GM21390 (cell line): ENCODE results near the gene PSMC2.
"Not testable (repeated sequence)": the region's sequence is repeated elsewhere in the genome, so short reads cannot be mapped to it uniquely, and the experiment has no call there.

Experiments used
- ATAC-seq: cut with Tn5 transposase; IDR thresholded peaks from one replicate; pipeline ENCODE4 v1.9.1; 2021; ENCODE audit not compliant: unreplicated experiment

Gene PSMC2

GRCh38 chr7:103373866-103374643, 26.6 kb downstream of the PSMC2 start:
- ATAC-seq, result no peak

- no peak for ATAC-seq
These were observed 32.0 kb downstream of the PSMC2 start for GRCh38 chr7:103379270-103379975.

DNA sequence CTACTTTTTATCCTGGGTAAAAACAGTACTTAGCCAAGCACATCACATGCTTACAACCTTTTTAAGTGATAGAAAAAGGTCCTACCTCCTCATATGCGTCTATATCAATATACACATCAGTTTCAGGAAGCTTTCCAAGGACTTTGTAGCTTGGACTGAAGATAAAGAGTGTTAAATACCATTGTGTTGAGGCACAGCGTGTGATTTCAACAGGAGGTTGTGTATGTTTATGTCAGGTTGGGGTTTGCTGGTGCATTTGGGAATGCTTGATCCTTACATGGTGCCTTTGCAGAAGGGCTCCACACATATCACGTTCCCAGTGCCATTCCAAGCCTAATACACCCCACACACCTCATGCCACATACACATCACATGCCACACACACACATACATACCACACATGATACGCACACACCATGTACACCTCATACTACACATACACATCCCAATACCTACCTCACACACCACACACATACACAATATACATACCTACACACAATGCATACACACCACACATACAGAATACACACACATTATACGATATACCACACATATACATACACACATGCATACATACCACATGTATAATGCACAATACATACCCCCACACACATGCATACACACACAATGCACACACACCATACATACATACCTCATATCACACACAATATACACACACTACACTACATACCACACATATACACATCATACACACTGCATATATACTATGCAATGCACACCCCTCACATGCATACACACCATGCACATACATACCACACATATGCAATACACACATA, 33.1 kb downstream of the PSMC2 start:
- no peak for ATAC-seq

- no peak for ATAC-seq
These were observed 34.0 kb downstream of the PSMC2 start for GRCh38 chr7:103381280-103382031.

DNA sequence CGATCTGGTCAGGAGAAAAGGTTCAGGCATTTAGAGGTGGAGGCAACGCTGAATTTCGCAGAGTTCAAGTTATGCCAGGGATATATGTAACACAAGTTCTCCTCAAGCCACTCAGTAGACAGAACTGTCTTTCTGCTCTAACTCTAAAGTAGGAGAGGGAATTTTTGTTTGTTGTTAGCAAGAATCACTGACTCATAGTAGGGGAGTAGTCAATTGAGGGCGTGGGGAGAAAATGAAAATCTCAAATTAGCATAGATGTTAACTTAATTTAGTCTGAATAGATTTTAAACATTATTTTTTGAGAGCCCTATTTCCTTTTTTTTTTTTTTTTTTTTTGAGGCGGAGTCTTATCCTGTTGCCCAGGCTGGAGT, 34.6 kb downstream of the PSMC2 start:
- ATAC-seq, result no peak

DNA sequence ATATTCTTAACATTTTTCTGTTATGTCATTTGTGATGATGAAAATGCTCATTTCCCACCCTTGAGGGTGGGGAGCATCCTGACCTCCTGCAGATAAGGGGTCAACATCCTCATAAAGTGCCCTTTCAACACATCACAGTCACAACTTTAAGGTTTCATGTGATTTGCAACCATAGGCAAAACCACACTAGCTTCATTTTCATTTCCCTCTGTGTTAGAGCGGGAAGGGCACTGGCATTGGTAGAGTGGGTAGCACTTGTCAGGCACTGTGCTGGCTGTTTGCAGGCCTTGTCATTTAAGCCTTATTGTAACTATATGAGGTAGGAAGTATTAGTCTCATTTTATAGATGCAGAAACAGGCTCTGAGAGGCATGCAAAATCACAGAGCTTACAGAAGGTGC, 39.8 kb downstream of the PSMC2 start:
- ATAC-seq, result no peak

GRCh38 chr7:103388469-103389140, 41.2 kb downstream of the PSMC2 start:
- ATAC-seq, result no peak

DNA sequence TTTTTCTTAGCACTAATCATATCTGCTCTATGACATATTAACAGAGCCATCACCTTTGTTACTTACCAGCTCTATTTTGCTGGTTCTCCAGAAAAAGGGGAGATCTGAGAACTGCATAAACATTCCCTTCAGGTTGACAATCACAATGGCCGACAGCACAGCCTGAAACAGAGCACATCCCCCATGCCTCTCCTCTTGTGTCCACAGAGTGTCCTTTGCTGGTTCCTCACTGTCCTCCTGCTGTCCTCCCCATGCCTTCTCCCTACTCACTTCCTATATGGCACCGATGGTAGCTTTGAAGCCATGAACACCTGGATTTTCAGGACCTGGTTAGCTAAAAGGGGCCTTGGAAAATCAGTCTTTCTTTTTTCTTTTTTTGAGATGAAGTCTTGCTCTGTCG, 41.8 kb downstream of the PSMC2 start:
- no peak for ATAC-seq

GRCh38 chr7:103391150-103391549, 43.7 kb downstream of the PSMC2 start:
- no peak for ATAC-seq

DNA sequence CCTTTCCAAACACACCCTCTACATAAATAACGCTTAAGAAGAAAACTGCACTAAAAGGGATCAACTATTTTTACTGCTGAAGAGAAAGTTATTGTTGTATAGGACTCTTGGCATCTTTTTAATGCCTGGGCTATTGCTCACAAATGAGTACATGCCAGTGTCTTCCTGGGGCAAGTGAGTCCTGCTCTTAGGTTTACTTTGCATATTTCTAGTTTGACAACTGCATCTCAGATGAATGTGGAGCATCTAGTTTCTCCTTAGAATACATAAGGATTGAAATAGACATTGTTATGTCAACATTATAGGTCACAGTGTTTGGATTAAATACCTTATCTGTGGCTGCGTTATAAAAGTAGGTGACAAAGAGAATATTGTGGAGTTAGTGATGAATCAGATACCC, 44.5 kb downstream of the PSMC2 start:
- ATAC-seq, result no peak

DNA sequence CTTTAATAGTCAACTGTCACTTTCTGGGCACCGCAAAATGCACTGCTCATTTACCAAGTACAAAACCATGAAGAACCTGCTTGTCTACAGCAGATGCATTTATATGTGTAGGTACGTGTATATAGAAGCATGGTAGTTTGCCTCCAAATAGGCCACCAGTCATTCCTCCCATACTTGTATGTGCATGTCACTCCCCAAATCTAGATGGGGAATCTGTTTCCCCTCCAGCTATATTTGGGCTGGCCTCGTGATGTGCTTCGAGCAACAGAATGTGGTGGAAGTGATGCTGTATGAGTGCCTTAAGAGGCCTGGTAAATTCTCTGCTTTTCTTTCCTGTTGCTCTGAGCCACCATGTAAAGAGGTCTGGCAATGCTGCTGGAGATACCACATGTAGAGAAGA, 47.1 kb downstream of the PSMC2 start:
- ATAC-seq, result no peak

- no peak for ATAC-seq
These were observed 47.6 kb downstream of the PSMC2 start for GRCh38 chr7:103395071-103395470.

GRCh38 chr7:103396471-103396870, 49.0 kb downstream of the PSMC2 start:
- ATAC-seq, result no peak

DNA sequence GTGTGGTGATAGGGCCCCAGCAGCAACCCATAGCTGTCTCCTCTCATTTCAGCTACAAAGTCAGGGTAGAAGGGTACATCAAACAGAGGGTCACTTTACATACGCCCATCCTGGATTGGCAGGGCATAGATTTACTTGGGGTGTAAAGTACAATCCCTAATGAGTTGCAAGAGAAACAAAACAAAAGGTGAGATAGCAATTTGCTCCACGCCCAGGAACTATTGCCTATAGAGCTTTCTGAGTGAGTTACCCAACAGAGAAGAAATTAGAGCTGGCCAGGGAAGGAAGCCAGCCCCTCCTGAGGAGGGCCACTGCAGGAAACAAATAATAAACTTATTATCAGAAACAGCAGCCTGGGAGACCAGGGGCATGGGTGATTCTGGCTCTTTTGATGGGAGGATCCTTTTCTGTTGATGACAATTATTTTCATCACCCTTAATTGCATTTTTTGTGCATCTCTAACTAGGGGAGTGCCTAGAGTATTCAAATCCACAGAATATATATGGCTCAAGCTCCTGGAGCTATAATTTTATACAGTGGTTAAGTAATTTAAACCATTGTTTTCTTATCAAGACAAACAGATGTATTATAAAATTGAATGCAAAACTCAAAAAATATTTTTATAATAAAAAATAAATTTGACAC, 51.2 kb downstream of the PSMC2 start:
- ATAC-seq, result no peak

DNA sequence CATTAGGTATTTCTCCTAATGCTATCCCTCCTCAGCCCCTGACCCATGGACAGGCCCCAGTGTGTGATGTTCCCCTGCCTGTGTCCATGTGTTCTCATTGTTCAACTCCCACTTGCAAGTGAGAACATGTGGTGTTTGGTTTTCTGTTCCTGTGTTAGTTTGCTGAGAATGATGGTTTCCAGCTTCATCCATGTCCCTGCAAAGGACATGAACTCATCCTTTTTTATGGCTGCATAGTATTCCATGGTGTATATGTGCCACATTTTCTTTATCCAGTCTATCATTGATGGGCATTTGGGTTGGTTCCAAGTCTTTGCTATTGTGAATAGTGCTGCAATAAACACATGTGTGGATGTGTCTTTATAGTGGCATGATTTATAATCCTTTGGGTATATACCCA, 52.2 kb downstream of the PSMC2 start:
- ATAC-seq, result not testable (repeated sequence)

DNA sequence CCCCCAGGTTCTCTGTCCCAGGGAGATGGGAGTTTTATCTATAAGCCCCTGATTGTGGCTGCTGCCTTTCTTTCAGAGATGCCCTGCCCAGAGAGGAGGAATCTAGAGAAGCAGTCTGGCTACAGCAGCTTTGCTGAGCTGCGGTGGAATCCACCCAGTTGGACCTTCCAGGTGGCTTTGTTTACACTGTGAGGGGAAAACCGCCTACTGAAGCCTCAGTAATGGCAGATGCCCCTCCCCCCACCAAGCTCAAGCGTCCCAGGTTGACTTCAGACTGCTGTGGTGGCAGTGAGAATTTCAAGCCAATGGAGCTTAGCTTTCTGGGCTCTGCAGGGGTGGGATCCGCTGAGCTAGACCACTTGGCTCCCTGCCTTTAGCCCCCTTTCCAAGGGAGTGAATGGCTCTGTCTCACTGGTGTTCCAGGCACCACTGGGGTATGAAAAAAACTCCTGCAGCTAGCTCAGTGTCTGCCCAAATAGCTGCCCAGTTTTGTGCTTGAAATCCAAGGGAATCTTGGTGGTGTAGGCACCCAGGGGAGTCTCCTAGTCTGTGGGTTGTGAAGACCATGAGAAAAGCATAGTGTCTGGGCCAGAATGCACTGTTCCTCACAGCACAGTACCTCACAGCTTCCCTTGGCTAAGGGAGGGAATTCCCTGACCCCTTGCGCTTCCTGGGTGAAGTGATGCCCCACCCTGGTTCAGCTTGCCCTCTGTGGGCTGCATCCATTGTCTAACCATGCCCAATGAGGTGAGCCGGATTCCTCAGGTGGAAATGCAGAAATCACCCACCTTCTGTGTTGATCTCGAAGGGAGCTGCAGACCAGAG, 58.6 kb downstream of the PSMC2 start:
- ATAC-seq, result not testable (repeated sequence)

DNA sequence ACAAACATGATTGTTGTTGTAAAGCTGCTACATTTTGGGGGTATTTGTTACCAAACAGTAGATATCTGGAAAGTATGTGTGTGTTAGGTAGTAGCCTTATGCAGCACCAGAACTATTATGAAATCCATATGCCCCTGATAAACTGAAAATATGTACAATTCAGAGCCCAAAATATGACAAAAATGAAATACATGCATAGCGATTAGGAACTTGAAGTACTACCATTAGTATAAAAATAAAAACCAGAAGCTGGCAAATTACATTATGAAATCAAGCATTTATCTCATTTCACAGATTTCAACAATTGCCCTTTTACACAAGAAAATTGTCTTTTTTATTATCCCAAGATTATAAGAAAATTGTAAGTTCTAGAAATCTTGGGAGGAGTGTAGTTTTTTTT, 64.7 kb downstream of the PSMC2 start:
- no peak for ATAC-seq

GRCh38 chr7:103413407-103413806, 66.0 kb downstream of the PSMC2 start:
- ATAC-seq, result no peak

GRCh38 chr7:103418241-103418640, 70.8 kb downstream of the PSMC2 start:
- no peak for ATAC-seq
